GM13976 (cell line): ENCODE data around the gene ELMO2.

Experiments used
- DNase-seq: peaks from one replicate; pipeline ENCODE4 v3.0.0; 2012; ENCODE audit warnings: low spot score
- in situ Hi-C: fragments of 300-500 bp; cut with MboI; formaldehyde crosslinking; loops from one replicate; pipeline ENCODE4 v1.12.0; 2022; ENCODE audit warnings: low sequenced_read_pairs, mixed read lengths, inconsistent platforms; ENCODE audit not compliant: unreplicated experiment
- TF ChIP-seq, protein P1 (sequence below): IDR thresholded peaks from 2 replicates; pipeline ENCODE4 v1.5.1; 2012; ENCODE audit warnings: borderline replicate concordance, mild to moderate bottlenecking; ENCODE audit not compliant: insufficient read depth; ENCODE audit errors: extremely low read depth, missing control alignments, control extremely low read depth

ELMO2 gene

DNA sequence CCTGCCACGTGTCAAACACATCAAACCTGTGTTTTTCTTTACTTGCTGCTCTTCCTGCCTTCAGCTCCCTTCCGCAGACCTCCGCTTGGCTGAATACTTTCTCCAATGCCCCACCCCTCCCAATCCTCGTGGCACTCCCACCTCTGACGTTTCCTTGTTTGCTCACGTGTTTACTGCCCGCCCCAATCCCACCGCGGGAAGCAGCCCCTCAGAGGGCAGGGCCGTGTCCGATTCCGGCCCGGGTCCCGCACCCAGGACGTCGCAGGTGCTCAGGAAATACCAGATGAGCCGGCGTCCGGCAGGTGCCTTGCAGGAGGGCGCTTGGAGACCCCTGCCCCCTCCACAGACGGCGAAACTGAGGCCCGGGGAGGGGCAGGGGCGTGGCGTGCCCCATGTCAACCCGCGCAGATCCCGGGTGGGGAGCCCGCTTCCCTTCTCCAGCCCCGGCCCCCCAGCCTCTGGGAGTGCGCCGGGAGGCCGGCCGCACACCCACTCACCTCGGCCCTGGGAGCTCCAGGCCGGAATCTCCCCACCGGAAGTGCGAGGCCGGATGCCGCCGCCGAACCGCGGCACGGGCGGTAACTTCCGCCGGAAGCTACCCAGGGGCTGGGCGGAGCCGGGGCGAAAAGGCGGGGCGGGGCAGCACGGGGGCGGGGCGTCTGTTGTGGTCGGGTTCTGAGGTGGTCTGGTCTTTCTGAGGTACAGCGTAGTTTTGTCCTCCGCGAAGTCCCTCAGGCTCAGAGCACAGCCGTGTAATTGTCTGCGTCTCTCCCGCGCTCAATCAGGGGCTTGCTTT lies 42.3 kb downstream of the ELMO2 start:
- in situ Hi-C loops = no loop called here

DNA sequence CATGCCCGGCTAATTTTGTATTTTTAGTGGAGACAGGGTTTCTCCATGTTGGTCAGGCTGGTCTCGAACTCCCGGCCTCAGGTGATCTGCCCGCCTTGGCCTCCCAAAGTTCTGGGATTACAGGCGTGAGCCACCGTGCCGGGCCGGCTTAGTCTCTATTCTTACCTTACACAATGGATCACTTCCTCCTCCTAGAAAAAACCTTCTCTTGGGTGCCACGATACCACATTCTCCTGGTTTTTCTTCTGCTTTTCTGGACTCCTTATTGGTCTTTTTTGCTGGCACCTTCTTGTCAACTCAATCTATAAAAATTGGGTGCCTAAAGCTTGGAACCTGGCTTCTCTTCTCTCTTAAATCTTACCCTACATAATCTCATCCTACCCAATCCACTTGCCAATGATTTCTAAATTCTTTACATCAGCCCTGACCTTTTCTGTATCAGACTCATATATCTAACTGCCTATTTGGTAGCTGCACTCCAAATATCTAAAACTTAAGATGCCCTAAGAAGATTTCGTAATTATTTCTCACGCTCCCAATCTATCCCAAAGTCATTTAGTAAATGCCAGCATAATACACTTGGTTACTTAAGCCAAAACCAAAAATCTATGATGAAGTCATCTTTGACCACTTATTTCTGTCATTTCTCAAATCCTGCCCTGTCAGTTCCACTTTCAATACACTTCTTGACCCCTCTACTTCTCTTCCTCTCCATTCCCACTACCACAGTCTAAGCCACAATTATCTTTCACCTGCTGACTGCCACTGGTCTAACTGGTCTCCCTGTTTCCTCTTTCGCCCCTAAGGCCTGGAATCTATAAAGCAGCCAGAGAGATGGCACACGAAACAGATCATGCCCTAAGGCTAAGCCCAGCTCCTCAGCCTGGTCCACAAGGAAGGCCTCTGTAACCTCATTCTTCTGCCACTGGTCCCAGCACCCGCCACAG lies 43.2 kb downstream of the ELMO2 start:
- TF ChIP-seq, protein P1, sequence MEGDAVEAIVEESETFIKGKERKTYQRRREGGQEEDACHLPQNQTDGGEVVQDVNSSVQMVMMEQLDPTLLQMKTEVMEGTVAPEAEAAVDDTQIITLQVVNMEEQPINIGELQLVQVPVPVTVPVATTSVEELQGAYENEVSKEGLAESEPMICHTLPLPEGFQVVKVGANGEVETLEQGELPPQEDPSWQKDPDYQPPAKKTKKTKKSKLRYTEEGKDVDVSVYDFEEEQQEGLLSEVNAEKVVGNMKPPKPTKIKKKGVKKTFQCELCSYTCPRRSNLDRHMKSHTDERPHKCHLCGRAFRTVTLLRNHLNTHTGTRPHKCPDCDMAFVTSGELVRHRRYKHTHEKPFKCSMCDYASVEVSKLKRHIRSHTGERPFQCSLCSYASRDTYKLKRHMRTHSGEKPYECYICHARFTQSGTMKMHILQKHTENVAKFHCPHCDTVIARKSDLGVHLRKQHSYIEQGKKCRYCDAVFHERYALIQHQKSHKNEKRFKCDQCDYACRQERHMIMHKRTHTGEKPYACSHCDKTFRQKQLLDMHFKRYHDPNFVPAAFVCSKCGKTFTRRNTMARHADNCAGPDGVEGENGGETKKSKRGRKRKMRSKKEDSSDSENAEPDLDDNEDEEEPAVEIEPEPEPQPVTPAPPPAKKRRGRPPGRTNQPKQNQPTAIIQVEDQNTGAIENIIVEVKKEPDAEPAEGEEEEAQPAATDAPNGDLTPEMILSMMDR = no peak
- DNase-seq = no peak
- in situ Hi-C loops = no loop called here

More for the DNA sequence above, 42.3 kb downstream of the ELMO2 start:
- peak; percentile 95 for DNase-seq
- TF ChIP-seq, protein P1 = no peak

DNA sequence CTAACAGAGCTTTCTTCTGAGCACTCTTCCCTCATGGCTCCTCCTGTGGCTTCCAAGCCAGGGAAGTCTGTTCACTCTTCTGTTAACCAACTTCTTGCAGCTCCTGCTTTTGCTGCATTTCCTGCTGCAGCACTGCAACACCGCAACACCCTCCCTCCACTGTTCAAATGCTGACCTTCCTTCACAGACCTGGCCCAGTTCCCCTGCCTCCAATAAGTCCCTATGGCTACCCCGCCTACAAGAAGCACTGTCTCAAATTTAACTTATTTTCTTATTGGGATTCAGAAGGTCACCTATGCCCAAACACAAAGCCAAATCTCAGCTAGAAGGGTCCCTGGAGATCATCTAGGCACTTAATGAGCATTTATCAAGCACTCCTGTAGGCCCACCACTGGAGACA lies 44.6 kb downstream of the ELMO2 start:
- no peak for DNase-seq
- in situ Hi-C loops = no loop called here
- TF ChIP-seq, protein P1 = no peak

DNA sequence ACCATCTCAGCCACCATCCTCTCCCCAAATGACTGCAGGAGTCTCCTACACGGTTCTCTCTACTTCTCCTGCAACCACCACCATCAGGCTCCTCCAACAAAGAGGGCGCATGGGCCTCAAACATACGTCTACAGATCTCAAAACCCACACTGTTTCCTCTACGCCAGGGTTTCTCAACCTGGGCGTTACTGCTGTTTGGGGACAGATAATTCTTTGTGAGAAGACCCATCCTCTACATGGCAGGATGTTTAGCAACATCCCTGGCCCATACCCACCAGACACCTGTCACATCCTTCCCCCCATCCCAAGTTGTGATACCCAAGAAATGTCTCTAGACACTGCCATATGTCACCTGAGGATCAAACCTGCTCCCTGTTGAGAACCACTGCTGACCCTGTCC lies 45.0 kb downstream of the ELMO2 start:
- in situ Hi-C loops = no loop called here
- DNase-seq = no peak
- TF ChIP-seq, protein P1 = no peak

DNA sequence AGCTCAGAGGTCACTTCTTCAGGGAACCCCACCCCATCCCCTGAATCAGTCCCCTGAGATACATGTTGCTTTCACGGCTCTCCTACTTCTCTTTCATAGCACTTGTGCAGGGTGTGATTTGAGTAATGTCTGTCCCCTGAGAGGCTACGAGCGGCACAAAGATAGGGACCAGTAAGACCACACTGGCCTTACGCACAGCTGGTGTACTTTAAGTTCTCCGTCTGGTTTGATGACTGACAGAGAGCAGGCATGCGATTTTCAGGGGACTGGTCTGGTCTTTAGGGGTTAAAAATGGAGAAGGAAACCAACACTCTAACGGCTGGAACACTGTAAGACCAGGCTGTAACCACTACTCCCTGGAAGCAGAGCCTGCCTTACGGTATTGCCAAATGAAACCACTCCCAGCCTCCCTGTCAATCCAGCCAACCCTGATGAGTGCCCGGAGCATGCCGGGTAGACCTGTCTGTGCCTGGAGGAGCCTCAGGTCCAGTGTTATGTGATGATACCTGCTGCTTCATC lies 47.1 kb downstream of the ELMO2 start:
- peak; percentile 77 for DNase-seq
- TF ChIP-seq, protein P1 = no peak
- in situ Hi-C loops = no loop called here

DNA sequence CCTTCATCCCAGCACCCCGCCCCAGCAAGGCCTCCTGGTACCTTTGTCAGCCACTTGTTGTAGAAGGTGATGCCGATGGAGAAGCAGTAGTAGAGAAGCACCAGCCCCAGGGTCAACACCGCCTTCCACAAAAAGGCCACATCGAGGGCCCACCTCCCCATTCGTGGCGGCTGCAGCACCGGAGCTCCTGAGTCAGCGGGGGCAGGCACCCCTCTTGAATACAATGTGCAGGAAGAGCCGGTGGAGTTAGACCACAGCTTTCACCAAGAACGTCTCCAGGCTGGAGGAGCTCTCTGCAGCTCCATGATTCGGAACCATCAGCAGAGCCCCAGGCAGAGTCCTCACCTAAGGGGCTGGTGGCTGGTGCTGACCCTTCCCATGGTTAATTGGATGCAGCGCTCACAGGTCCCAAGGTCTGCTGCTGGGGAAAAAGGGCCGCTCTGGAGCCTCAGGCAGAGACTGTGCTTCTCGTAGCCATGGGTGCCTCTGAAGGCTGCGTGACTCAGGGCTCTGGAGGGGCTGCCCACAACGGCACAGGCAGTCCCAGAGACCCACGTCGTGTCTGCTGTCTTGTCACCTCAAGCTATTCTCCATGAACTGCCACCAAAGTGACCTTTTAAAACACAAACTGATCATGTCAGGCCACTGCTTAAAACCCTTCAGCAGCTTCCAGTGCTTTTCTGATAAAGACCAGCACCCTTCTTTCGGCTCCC lies 47.9 kb downstream of the ELMO2 start:
- TF ChIP-seq, protein P1 = no peak
- DNase-seq = no peak
- in situ Hi-C loops = no loop called here
